Activated naive CD8-positive, alpha-beta T cell treated with anti-CD3 and anti-CD28 coated beads for 36 hours (primary cell): Measurements from ENCODE around the gene ACSF3. TPM values are rescaled to one million over a fixed set of nuclear protein-coding genes. Genes with fewer than 3 reads are reported as not detected.

ENCODE experiments used
- DNase-seq: peaks from one replicate; pipeline ENCODE4 v3.0.0; 2021
- H3K27ac Mint-ChIP-seq: one replicate; pipeline ENCODE4 v1.8.0; 2022; ENCODE audit warnings: mild to moderate bottlenecking, moderate library complexity, mixed read lengths
- H3K27me3 Mint-ChIP-seq: one replicate; pipeline ENCODE4 v1.8.0; 2022; ENCODE audit warnings: mild to moderate bottlenecking, mixed read lengths
- H3K36me3 Mint-ChIP-seq: one replicate; pipeline ENCODE4 v1.8.0; 2021; ENCODE audit warnings: mild to moderate bottlenecking, mixed read lengths
- H3K4me1 Mint-ChIP-seq: one replicate; pipeline ENCODE4 v1.8.0; 2021; ENCODE audit warnings: mixed read lengths
- H3K4me3 Mint-ChIP-seq: one replicate; pipeline ENCODE4 v1.8.0; 2022; ENCODE audit warnings: mild to moderate bottlenecking, moderate library complexity, mixed read lengths
- H3K9me3 Mint-ChIP-seq: one replicate; pipeline ENCODE4 v1.8.0; 2022; ENCODE audit warnings: mixed read lengths
- total RNA-seq, 2 experiments: library from RNA; stranded (reverse); gene quantifications; one replicate each; pipeline ENCODE4 v1.2.3, GENCODE V29; 2021

Gene ACSF3
- total RNA-seq, 2 experiments from 2014 or later: 32.1 to 38.4 TPM

DNA sequence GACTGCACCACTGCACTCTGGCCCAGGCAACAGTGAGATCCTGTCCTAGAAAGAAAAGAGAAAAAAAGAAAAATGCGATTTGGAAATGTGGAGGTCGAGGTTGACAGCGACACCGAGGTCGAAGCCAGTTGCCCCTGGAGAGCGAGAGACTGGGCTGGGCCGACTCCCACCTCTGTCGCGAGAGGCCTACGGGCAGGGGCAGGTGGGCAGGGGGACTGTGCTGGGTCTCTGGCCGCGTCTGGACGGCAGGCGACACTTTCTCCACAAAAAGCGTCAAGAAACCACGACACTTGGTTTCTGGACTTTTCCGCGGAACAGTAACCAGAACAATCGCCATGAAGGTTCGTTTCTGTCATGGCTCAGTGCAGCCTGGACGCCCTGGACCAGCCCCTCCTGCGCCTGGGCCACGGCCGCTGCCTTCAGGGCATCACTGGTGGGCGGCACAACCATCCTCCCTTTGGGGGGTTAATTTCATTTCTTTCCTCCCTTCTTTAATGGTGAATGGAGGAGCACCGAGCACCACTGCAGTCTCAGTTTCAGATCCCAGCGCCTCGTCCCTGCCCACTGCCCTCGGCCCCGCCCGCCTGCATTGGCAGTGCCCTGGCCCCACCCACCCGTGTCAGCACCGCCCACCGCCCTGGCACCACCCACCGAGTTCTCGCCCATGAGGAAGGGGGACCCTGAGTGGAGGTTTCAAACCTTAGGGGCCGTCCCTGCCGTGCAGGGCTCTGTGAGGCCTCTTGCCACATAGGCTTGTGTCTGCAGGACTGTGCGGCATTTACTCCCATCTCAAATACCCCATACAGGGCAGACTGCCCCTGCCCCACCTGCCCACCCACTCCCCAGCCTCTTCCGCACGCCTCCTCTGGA is 59.4 kb downstream of the ACSF3 start:
- peaks cover 20% of the 10 kb centered on the region for H3K36me3 Mint-ChIP-seq
- DNase-seq: no peak
- no peak overlapping the region for H3K27ac Mint-ChIP-seq
- no peak overlapping the region for H3K4me3 Mint-ChIP-seq
- no peaks in the 10 kb centered on the region for H3K27me3 Mint-ChIP-seq
- H3K4me1 Mint-ChIP-seq: no peaks in the 10 kb centered on the region
- H3K9me3 Mint-ChIP-seq: no peaks in the 10 kb centered on the region

DNA sequence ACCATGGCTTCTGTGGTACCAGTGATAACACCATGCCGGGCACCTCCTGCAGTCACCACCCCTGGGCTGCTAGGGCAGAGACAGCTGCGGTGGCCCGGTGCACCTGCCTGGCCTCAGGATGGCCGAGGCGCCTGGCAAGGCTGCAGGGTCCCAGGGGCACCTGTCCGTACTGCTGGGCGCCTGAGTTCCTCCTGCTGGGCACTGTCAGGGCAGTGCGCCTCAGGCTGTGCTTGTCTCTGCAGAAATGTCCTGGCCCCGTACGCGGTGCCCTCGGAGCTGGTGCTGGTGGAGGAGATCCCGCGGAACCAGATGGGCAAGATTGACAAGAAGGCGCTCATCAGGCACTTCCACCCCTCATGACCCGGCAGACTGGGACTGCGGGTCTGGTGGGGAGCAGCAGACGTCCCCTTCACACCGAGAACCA is 60.2 kb downstream of the ACSF3 start:
- Mint-ChIP-seq H3K4me3 (no peak overlapping the region), H3K36me3 (peaks cover 13% of the 10 kb centered on the region), H3K27me3 (no peaks in the 10 kb centered on the region), H3K27ac (no peak overlapping the region), H3K9me3 (no peaks in the 10 kb centered on the region), H3K4me1 (no peaks in the 10 kb centered on the region)
- no peak for DNase-seq

- no peak overlapping the region for H3K4me3 Mint-ChIP-seq
- no peak overlapping the region for H3K27ac Mint-ChIP-seq
- DNase-seq: no peak
- H3K36me3 Mint-ChIP-seq: peaks cover 6% of the 10 kb centered on the region
- no peaks in the 10 kb centered on the region for H3K9me3 Mint-ChIP-seq
- no peaks in the 10 kb centered on the region for H3K4me1 Mint-ChIP-seq
- no peaks in the 10 kb centered on the region for H3K27me3 Mint-ChIP-seq
Observed at GRCh38 chr16:89154390-89155183, 60.9 kb downstream of the ACSF3 start.

DNA sequence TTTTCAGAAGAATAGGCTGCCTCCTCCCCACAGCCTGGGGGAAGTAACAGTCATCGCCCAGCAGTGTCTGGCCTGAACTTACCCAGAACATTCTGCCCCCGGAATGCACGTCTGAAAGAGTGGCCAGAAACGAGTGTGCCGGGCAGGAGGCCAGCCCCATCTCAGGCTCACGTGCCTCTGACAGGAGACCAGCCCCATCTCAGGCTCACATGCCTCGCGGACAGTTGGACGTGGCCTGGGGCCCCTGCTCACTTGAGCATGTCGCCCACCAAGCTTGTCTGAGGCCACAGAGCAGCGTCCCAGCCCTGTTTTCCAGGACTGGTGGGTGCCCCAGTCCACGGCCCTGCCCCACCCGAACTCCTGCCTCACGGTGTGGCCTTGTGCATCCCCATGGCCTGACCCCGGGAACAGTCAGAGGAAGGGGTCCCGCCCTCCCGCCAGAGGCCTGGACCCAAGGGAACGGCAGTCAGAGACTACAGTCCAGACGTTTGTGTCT is 61.6 kb downstream of the ACSF3 start:
- Mint-ChIP-seq H3K36me3 (peaks cover 3% of the 10 kb centered on the region), H3K4me1 (no peaks in the 10 kb centered on the region), H3K27me3 (no peaks in the 10 kb centered on the region), H3K4me3 (no peak overlapping the region), H3K27ac (no peak overlapping the region), H3K9me3 (no peaks in the 10 kb centered on the region)
- DNase-seq: no peak

- no peak for DNase-seq
- H3K4me1 Mint-ChIP-seq: no peaks in the 10 kb centered on the region
- H3K27me3 Mint-ChIP-seq: no peaks in the 10 kb centered on the region
- H3K36me3 Mint-ChIP-seq: peaks cover 3% of the 10 kb centered on the region
- no peaks in the 10 kb centered on the region for H3K9me3 Mint-ChIP-seq
- H3K4me3 Mint-ChIP-seq: no peak overlapping the region
- no peak overlapping the region for H3K27ac Mint-ChIP-seq
Observed at GRCh38 chr16:89155851-89156739, 62.4 kb downstream of the ACSF3 start.

GRCh38 chr16:89156740-89157645 is 63.3 kb downstream of the ACSF3 start:
- no peak for DNase-seq
- Mint-ChIP-seq H3K4me3 (no peak overlapping the region), H3K4me1 (no peaks in the 10 kb centered on the region), H3K27me3 (no peaks in the 10 kb centered on the region), H3K36me3 (peaks cover 1% of the 10 kb centered on the region), H3K9me3 (no peaks in the 10 kb centered on the region), H3K27ac (no peak overlapping the region)

GRCh38 chr16:89157778-89158177 is 64.1 kb downstream of the ACSF3 start:
- no peak overlapping the region for H3K4me3 Mint-ChIP-seq
- H3K27ac Mint-ChIP-seq: no peak overlapping the region
- H3K9me3 Mint-ChIP-seq: no peaks in the 10 kb centered on the region

GRCh38 chr16:89159066-89159849 is 65.6 kb downstream of the ACSF3 start:
- DNase-seq: no peak
- Mint-ChIP-seq H3K36me3 (no peaks in the 10 kb centered on the region), H3K27me3 (no peaks in the 10 kb centered on the region), H3K9me3 (no peaks in the 10 kb centered on the region), H3K4me3 (no peak overlapping the region), H3K27ac (no peak overlapping the region), H3K4me1 (no peaks in the 10 kb centered on the region)

More at GRCh38 chr16:89157778-89158177, 64.1 kb downstream of the ACSF3 start:
- Mint-ChIP-seq H3K27me3 (no peaks in the 10 kb centered on the region), H3K4me1 (no peaks in the 10 kb centered on the region), H3K36me3 (no peaks in the 10 kb centered on the region)
- no peak for DNase-seq

DNA sequence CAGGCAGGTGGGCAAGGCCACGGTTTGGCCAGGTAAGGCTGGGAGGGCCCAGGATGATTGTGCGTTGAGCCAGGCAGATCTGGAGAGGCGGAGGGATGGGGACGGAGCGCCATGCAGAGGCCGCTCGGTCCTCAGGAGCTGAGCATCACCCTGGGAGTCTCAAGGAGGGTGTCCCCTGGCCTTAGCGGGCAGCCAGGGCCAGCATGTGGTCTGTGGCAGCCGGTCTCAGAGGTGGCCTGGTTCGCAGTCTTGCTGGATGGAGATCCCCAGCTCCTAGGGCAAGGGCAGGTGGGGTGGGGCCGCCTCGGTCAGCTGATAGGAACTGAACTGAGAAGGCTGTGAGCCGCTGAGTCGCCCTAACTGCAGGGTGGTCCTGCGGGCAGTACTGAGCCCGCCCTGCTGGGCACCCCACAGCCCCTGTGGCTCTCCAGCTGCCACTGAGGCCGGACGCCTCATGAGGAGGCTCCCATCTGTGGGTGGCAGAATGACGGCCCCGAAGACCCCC is 66.2 kb downstream of the ACSF3 start:
- H3K27me3 Mint-ChIP-seq: no peaks in the 10 kb centered on the region
- H3K27ac Mint-ChIP-seq: no peak overlapping the region
- no peaks in the 10 kb centered on the region for H3K9me3 Mint-ChIP-seq

DNA sequence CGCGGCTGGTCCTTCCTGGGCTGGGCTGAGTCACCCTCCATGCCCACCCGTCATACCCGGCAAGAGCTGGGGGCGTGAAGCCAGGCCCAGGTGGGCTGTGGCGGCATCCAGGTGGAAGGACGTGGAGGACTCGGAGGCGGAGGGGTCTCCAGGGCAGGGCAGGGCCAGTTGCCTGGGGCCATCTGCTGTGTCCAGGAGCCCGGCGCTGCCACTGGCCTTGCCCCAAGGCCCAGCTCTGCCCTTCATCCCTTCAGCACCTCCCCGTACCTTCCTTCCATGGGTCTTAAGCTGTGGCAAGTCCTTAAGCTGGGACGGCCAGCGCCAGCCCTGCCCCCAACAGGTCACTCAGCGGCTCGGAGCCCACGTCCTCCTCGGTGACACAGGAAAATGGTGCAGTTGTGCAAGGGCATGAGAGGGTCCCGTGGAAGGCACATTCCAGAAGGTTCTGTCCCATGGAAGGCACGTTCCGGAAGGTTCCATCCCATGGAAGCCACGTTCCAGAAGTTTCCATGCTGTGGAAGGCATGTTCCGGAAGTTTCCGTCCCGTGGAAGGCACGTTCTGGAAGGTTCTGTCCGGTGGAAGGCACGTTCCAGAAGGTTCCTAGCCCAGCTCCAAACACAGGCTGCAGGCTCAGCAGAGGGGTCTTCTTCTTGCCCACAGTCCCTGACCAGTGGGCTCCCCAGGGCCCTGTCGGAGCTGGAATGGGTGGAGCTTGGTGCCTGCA is 67.5 kb downstream of the ACSF3 start:
- H3K36me3 Mint-ChIP-seq: no peaks in the 10 kb centered on the region
- H3K9me3 Mint-ChIP-seq: no peaks in the 10 kb centered on the region
- H3K4me3 Mint-ChIP-seq: no peak overlapping the region
- no peak for DNase-seq
- no peaks in the 10 kb centered on the region for H3K27me3 Mint-ChIP-seq
- no peak overlapping the region for H3K27ac Mint-ChIP-seq
- H3K4me1 Mint-ChIP-seq: no peaks in the 10 kb centered on the region

More for the DNA sequence above, 66.2 kb downstream of the ACSF3 start:
- DNase-seq: no peak
- no peak overlapping the region for H3K4me3 Mint-ChIP-seq
- H3K36me3 Mint-ChIP-seq: no peaks in the 10 kb centered on the region
- no peaks in the 10 kb centered on the region for H3K4me1 Mint-ChIP-seq

GRCh38 chr16:89161763-89162713 is 68.4 kb downstream of the ACSF3 start:
- no peaks in the 10 kb centered on the region for H3K27me3 Mint-ChIP-seq
- no peak overlapping the region for H3K4me3 Mint-ChIP-seq
- no peaks in the 10 kb centered on the region for H3K36me3 Mint-ChIP-seq
- no peak for DNase-seq
- no peak overlapping the region for H3K27ac Mint-ChIP-seq
- no peaks in the 10 kb centered on the region for H3K9me3 Mint-ChIP-seq
- H3K4me1 Mint-ChIP-seq: no peaks in the 10 kb centered on the region

- no peaks in the 10 kb centered on the region for H3K27me3 Mint-ChIP-seq
- H3K4me1 Mint-ChIP-seq: no peaks in the 10 kb centered on the region
- DNase-seq: no peak
- H3K9me3 Mint-ChIP-seq: no peaks in the 10 kb centered on the region
- no peak overlapping the region for H3K4me3 Mint-ChIP-seq
- H3K27ac Mint-ChIP-seq: no peak overlapping the region
- no peaks in the 10 kb centered on the region for H3K36me3 Mint-ChIP-seq
Observed at GRCh38 chr16:89163297-89163696, 69.6 kb downstream of the ACSF3 start.
